Measurements from ENCODE around the gene CLASP2. TPM values are rescaled to one million over a fixed set of nuclear protein-coding genes. Genes with fewer than 3 reads are reported as not detected.

The CLASP2 gene
- total RNA-seq, 1 experiment from 2014 or later, result 36.5 TPM

DNA sequence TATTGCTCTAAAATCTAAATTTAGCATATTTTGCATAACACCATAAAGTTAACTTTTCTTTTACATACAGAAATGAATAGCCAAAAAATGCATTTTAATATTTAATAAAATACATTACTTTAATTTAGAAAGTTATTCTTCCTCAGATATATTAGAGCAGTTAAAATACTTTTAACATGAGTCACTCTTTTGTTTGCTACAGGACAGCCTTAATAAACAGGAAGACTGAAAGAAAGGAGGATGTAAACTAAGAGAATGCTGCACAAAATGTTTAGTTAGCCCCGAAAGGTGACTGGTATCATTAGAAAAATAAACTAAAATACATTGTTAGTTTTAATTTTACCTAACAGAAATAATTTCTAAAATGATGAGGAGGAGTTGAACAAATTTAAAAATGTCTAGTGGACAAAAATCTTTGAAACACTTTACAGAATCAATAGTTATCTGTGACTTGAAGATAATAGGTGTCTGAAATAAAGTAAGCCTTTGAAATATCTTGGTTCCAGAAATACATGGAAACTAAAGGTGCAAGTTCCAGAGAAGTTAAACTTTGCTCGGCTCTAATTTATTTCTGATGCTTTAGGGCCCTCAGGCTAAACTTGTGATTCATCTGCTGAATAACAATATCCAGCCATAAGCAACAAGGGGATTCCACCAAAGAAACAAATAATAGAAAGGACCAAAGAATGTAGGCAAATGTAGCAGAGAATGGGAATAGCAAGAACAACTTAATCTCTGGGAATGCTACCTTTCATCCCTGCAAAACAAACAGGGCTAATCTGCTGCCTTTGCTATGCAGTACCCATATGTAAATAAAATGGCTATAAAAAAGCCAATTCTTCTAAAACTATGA, 139.5 kb downstream of the CLASP2 start:
- Histone ChIP-seq H3K4me2 (peak overlapping the region; percentile 54), H3K36me3 (ENCODE audit: low read depth) (no peaks in the 10 kb centered on the region), H3K4me1 (replicated peaks; ENCODE audit: insufficient read depth) (peaks cover 24% of the 10 kb centered on the region), H2AFZ (no peak overlapping the region), H3K27me3 (ENCODE audit: insufficient read depth, low read depth) (no peaks in the 10 kb centered on the region), H4K20me1 (ENCODE audit: insufficient read depth) (no peaks in the 10 kb centered on the region), H3K79me2 (ENCODE audit: low read depth) (no peaks in the 10 kb centered on the region), H3F3A (ENCODE audit: insufficient read depth, low read depth) (peaks cover 11% of the 10 kb centered on the region; the same call in 1 of the 2 replicates), H3K9me3 (ENCODE audit: insufficient read depth, low read depth) (no peaks in the 10 kb centered on the region), H3K27ac (peak overlapping the region; percentile 62), H3K4me3 (no peak overlapping the region), H3K9me2 (ENCODE audit: insufficient read depth) (no peaks in the 10 kb centered on the region)
- ChIA-PET POLR2A (ENCODE audit: unreplicated experiment) (no interaction called here), CTCF (no interaction called here)
- BruUV-seq (replicated peaks), result no TSS peak
- peak; percentile 2 to 64 for DNase-seq
- TF ChIP-seq CTCF (conservative IDR thresholded peaks at IDR 0.05), result no peak
- no peak for TF ChIP-seq EZH2 (IDR thresholded peaks at IDR 0.05; ENCODE audit: low read depth)
- intact Hi-C loops (cut with micrococcal nuclease; ENCODE audit: unreplicated experiment), result loop anchor here (2.0 kb wide), 1 partner anchor 138 kb away; the partner anchor contains the start of gene UBP1

- ChIA-PET POLR2A (ENCODE audit: unreplicated experiment) (no interaction called here), CTCF (no interaction called here)
- H2AFZ ChIP-seq, result no peak overlapping the region
- intact Hi-C loops (cut with micrococcal nuclease; ENCODE audit: unreplicated experiment), result no loop called here
- H3K36me3 ChIP-seq (ENCODE audit: low read depth), result no peaks in the 10 kb centered on the region
- no peak overlapping the region for H3K27ac ChIP-seq
- H3K79me2 ChIP-seq (ENCODE audit: low read depth), result no peaks in the 10 kb centered on the region
- no peaks in the 10 kb centered on the region for H3K27me3 ChIP-seq (ENCODE audit: insufficient read depth, low read depth)
- no peak overlapping the region for H3K4me2 ChIP-seq
- H3K4me3 ChIP-seq, result no peak overlapping the region
- TF ChIP-seq CTCF (conservative IDR thresholded peaks at IDR 0.05) (no peak), EZH2 (IDR thresholded peaks at IDR 0.05; ENCODE audit: low read depth) (no peak)
- peaks cover 24% of the 10 kb centered on the region for H3K4me1 ChIP-seq (replicated peaks; ENCODE audit: insufficient read depth)
- H3F3A ChIP-seq (ENCODE audit: insufficient read depth, low read depth), result peaks cover 11% of the 10 kb centered on the region; the same call in 1 of the 2 replicates
- no peaks in the 10 kb centered on the region for H4K20me1 ChIP-seq (ENCODE audit: insufficient read depth)
- BruUV-seq (replicated peaks), result no TSS peak
- DNase-seq, result no peak
- H3K9me3 ChIP-seq (ENCODE audit: insufficient read depth, low read depth), result no peaks in the 10 kb centered on the region
- H3K9me2 ChIP-seq (ENCODE audit: insufficient read depth), result no peaks in the 10 kb centered on the region
These were observed 140.5 kb downstream of the CLASP2 start for GRCh38 chr3:33577588-33577987.

GRCh38 chr3:33577173-33577572, 140.9 kb downstream of the CLASP2 start:
- H3K27ac ChIP-seq, result no peak overlapping the region
- H3K4me1 ChIP-seq (replicated peaks; ENCODE audit: insufficient read depth), result peaks cover 24% of the 10 kb centered on the region
- no peaks in the 10 kb centered on the region for H3K79me2 ChIP-seq (ENCODE audit: low read depth)
- no peak overlapping the region for H2AFZ ChIP-seq
- H3K9me3 ChIP-seq (ENCODE audit: insufficient read depth, low read depth), result no peaks in the 10 kb centered on the region
- no peaks in the 10 kb centered on the region for H3K36me3 ChIP-seq (ENCODE audit: low read depth)
- no peak overlapping the region for H3K4me2 ChIP-seq
- BruUV-seq (replicated peaks), result no TSS peak
- DNase-seq, result no peak
- H3K9me2 ChIP-seq (ENCODE audit: insufficient read depth), result no peaks in the 10 kb centered on the region
- peaks cover 11% of the 10 kb centered on the region; the same call in 1 of the 2 replicates for H3F3A ChIP-seq (ENCODE audit: insufficient read depth, low read depth)
- TF ChIP-seq CTCF (conservative IDR thresholded peaks at IDR 0.05) (no peak), EZH2 (IDR thresholded peaks at IDR 0.05; ENCODE audit: low read depth) (no peak)
- H4K20me1 ChIP-seq (ENCODE audit: insufficient read depth), result no peaks in the 10 kb centered on the region
- intact Hi-C loops (cut with micrococcal nuclease; ENCODE audit: unreplicated experiment), result no loop called here
- no peaks in the 10 kb centered on the region for H3K27me3 ChIP-seq (ENCODE audit: insufficient read depth, low read depth)
- CTCF ChIA-PET, result no interaction called here
- no peak overlapping the region for H3K4me3 ChIP-seq
- POLR2A ChIA-PET (ENCODE audit: unreplicated experiment), result no interaction called here
